HG03520 (cell line): ENCODE data around the gene GPR84.

Experiments used
- ATAC-seq: cut with Tn5 transposase; IDR thresholded peaks from one replicate; pipeline ENCODE4 v1.9.1; 2021; ENCODE audit warnings: mild to moderate bottlenecking, moderate library complexity; ENCODE audit not compliant: unreplicated experiment

The GPR84 gene

DNA sequence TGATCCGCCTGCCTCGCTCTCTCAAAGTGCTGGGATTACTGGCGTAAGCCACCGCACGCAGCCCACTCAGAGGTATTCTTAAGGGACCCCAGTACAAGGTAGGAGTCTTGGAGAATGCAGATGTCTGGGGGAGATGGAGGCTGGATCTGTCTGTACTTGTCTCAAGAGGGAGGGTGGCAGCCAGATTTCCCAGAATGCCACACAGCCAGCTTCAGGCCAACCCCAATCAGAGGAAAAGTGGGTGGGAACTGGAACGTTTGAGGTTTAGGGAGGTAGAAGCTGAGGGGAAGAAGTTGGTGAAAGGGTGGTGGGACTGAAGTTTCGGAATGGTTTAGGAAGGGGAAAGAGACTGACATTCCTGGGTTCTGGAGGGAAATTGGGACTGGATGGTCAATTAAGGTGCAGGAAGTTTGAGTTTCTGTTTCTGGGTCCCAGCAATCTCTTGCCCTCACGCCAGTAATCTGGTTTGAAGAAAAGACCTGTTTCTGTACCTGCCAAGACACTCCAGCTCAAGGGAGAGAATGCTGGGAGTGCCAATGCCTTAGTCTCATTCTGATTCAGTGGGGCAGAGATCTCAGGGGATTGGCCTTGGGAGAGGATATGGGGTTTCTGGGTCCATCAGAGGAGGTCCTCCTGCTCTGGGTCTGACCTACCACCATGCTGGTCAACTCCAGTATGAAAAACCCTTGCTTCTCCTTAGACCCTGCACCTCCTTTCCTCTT is 28.4 kb upstream of the GPR84 start:
- no peak for ATAC-seq

DNA sequence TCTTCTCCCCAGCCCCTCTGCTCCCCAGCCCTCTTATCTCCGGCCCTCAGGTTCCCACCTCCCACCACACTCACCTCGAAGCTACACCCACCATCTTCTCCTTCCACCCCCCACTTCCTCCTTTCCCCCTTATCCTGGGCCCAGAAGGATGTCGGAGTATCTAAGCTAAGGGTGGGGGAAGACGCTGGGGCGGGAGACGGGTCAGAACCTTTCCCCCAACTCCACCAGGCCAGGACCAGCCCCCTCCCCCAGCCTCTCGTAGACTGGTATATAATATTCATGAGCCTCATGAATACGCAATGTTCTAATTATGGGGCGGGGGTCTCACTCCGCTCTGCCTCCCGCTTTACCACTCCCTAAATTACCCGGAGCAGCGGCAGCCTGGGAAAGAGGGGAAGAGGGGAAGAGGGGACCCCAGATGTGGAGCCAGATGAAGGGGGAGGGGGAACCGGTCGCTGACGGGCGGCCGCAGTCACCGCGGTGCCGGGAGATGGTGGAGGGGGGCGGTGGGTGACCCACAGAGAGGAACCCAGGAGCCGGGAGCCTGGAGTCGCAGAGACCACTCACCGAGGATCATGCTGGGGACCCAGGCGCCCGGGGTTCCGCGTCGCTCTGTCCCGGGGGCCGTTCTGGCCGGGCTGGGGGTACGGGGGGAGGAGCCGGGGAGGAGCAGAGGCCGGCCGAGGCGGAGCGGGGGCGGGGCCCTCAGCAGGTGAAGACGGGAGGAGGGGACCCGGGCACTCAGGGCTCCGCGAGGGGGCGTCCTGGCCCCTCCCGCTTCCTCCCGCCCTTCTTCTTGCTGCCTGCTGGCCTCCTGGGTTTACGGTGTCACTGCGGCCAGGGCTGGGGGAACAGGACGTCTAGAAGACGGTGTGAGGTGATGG is 26.6 kb upstream of the GPR84 start:
- ATAC-seq: no peak

DNA sequence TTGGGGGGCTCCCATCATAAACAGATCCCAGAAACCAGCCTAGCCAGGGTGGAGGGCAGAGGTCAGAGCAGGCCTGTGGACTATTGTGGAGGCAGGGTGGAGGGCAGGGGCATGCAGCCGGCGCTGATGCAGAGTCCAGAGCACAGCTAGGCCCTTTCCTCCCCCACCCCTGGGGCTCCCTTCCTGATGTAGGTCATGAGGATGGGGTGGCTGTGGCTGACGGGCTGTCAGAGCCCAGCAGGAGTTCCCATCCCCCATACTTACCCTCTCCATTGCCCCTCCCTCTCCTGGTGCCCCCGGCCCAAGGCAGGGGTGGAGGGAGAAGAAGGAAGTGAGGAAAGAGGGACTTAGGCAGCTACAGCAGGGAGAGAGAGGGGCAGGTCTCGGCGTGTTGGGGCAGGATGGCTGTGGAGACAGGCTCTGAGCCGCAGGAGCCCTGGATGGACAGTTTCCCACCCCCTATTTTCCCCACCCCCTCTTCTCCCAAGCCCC is 25.9 kb upstream of the GPR84 start:
- no peak for ATAC-seq

DNA sequence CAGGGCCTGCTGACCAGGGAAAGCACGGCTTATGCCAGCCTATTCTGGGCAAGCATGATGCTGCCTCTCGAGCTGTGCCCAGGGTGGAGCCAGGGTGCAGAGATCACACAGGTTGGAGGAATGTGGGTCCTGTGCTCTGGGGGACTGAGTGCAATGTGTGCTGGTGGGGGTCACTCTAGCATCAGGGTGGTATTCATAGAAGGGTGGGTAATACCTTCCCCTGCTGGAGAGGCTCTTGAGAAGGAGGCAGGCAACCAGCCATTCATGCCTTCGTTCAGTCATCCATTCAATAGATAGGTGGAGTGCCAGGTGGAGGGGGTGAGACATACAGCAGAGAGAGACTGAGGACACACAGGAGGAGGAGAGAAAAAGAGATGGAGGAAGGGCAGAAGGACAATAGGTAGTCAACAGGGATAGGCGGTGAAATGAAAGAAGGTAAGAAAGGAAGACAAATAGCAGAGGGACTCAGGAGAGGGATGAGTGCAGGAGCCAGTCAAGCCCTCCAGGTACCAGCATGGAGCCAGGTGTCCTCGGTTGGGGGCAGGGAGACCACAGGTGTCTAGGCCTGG is 25.4 kb upstream of the GPR84 start:
- no peak for ATAC-seq

DNA sequence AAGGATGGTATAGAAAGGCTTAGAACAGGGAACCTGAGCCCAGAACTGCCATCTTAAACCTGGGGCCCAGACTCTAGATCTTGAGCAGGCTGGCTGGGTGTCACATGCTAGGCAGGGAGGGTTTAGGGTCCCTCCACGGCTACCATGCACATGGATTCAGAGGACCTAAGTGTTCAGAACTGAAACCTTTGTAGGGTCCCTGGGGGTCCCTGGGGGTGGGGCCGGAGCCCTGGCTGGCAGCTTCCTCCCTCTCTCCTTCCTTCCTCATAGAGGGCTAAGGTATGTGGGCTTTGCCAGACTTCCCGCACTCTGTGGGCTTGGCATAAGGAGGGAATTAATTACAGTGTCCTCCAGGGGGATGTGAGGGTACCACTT is 24.8 kb upstream of the GPR84 start:
- no peak for ATAC-seq

DNA sequence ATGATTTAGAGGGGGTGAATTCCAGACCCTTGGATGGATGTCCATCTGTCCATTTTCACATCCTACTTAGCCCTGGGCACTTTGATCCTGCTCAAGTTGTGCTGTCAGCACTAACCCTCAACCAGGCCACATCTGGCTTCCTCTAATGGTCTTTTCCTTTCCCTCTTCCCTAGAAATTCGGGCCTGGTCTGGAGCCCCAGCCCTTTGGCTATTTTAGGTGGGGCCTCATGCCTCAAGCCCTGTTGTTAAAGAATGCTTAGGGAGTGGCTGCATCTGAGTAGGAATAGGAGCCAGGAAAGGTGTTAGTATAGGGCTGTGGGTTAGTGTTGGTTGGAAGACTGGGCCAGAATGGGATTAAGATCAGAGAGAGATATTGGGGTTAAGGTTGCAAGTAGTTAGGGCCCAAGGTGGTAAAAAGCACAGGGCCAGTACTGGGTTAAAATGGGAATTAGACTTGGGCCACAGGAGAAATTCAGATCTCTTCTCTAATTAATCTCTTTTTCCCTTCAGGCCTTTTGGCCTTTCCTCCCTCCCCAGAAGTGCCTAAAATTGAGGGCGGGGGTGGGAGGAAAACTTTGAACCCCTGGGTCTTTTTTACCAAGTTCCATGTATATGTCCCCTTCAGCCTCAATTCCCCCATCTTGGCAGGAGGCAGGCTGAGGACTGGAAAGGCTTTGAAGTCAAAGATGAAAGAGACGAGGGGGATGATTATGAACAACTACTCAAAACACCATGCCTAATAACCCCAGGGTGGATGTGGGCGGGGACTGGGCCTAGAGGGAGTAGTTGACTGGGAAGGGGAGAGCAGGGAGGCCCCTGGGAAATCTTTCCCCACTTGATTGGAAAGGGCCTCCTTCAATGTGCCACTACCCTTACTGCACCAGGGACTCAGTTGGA is 24.2 kb upstream of the GPR84 start:
- no peak for ATAC-seq

DNA sequence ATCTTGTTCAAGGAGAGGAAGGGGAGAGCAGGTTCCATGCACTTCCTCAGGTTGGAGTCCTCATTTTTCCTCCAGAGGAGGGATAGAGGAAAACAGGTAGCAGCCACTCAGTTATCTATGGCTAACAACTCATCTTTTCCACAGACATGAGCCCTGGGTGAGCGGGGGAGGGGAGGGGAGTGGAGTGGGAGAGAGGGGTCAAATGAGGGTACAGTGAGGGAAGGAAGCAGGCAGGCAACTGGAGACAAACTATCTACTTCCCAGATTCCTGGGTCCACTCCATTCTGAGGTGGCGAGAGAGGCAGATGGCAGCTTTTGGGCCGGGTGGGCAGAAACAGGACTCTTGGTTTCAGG is 22.8 kb upstream of the GPR84 start:
- no peak for ATAC-seq

DNA sequence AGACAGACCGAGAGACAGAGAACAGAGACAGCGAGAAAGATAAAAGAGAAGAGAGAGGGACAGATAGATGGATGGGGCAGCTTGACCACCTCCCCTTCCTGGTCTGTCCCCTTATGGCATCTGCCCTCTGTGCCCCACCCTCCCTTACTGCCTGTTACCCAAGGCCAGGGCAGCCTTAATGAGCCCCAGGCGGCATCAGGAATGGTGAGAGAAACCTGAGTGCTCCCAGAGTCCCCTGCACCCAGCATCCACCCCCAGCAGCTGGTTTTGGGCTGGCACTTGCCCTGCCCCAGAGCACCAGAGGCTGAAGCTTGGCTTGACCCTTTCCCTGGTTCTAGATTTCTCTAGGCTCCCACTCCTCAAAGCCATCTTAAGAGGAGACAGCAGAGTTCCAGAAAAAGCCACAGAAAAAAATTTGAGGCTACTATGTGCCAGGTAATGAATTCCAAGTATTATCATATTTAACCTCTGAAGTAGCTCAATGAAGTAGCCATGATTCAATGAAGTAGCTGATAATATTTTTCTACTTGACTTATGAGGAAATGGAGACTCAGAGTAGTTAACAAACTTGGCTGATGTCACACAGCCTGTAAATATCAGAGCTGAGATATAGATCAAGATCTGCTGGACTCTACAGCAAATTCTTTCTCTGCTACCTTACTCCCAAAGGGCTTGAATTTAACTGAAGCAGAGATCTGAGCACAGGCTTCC is 22.3 kb upstream of the GPR84 start:
- ATAC-seq: no peak

DNA sequence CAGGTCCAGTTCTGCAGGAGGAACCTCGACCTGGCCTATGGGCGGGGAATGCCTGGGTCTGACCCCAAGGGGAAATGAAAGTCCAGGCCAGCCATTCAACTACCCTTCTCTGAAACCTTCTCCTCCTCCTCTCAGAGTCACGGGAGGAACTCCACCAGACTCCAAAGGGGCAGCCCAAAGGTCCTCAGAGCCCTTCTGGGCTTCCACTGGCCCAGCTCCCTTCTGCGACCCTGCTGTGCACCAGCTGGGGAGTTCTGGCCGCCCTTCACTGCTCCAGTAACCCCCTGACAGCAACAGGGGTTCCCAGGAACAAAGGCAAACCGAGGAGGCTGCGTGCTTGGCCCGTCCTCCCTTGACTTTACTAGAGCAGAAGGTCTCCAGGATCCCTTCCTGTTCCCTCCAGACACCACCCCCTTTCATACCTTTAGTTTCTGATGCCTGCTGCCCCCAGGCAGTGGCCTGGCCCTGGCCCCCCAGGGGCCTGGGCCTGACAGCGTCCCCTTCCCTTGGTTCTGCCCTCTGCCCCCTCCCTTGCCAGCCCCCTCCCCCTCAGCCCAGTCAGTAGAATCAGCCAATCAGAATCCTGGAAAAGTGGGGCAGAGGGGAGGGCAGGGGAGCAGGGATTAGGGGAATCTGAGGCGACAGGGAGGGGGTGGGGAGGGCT is 21.1 kb upstream of the GPR84 start:
- no peak for ATAC-seq

DNA sequence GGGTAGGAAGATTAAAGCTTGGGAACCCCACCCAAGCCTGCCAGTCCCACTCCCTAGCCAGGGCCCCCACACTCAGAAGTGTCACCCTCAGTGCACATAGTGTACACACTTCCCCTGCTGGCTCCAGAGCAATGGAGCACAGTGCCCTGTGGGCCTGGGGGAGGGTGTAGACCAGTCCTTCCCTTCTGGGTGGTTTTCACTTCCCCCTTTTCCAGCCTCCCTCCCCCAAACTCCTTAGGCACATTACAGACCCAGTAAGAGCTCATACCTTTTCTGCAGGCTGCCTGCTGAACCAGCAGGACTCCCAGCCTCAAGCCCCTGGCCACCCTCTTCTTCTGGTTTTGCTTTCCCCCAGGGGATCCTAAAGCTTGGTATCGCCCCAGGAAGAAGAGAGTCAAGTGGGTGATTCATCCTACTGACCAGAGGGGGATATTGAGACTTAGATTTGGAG is 20.3 kb upstream of the GPR84 start, which contains the start of gene ZNF385A:
Gene ZNF385A, minus strand, starts transcription at position 143 of the 451 bp plus-strand sequence. CDS start 219 bp downstream, outside the sequence.
- no peak for ATAC-seq

DNA sequence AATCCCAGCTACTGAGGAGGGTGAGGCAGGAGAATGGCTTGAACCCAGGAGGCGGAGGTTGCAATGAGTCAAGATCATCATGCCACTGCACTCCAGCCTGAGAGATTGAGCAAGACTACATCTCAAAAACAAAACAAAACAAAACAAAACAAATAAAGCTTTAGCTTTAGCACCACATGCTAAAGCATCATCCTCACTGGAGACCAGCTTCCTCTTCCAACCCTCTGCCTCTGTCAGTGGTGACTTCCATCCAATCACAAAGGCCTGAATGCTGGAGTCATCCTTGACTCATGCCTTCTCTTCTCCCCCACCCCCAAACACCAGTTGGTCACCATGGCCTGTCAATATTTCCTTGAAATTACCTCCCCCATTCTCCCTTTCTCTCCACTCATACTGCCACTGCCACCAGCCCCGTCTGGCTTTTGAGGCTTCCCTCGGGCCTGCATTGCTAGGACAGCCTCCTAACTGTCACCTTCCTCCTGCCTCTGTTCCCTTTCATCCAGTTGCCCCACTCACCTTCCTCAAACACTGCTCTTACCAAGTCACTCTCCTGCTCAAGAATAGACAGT is 18.8 kb upstream of the GPR84 start:
- no peak for ATAC-seq

DNA sequence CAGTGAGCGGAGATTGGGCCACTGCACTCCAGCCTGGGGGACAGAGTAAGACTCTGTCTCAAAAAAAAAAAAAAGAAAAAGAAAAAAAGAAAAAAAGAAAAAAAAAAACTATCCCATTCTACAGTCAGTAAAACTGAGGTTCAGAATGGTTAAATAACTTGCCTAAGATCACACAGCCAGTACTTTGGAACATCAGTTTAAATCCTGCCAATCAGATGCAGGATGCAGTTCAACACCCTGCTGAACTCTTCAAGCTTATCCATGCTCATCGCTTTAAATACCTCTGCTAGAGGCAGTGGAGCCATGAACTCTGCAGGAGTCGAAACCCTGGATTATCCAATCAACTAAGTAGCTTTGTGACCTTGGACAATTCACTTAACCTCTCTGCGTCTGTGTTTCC is 16.9 kb upstream of the GPR84 start:
- ATAC-seq: no peak

DNA sequence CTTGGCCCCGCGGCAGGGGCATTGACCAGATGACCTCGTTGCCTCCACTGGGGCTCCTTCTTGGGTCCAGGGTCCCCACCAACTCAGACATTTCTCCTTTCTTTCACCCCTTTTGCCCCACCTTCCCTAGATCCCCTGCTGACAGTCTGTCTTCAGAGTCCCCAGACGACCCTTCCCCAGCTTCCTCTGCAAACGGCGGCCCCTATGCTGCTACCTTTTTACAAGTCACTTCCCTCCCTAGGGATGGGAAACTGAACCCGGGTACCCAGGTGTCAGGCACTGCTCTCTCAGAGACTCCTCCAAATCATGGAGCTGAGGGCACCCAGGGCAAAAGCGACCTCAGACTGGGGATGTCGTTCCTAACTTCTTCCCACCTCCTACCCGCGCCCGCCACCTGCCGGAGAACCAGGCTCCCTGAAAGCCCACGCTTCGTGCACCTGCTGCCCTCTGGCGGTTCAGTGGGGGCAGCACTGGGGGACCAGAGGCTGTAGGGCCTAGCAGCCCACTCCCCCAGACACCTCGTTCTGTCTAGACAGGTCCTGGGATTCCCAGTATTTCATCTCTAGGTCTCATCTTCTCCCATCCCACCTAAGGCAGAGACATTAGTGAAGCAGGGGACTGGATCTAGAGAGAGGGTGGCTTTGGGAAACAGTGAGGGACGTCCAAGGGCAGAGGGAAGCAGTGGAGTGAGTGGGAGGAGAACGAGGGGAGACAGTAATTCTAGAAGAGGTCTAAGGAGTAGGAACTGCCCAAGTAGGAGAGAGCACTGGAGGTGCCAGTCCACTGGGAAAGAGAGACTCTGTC is 15.3 kb upstream of the GPR84 start:
- peak; percentile 74 for ATAC-seq

DNA sequence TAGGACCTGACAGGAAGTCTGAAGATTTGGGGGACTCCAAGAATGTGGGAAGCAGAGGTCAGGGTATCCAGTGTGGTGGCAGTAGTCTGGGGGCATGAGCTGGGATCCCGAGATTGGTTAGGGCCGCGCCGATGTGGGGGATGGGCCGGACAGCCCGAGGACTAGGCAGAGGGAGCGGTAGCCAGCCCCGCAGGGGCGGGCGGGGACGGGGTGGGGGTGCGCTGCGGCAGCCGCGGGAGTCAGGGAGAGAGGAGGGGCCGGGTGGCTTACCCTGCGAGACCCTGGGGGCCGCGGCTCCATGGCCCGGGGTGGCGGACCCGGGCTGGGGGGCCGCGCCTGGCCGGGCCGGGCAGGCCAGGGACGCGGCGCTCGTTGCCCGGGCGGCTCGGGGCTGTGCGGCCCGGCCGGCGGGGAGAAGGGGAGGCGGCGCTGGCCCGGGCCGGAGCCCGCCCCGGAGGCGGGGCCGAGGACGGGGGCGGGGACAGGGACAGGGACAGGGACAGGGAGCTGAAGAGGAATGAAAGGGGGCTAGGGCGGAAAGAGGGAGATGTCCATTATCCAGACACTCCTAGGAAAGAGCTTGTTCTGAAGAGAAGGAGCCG is 14.6 kb upstream of the GPR84 start:
- no peak for ATAC-seq

DNA sequence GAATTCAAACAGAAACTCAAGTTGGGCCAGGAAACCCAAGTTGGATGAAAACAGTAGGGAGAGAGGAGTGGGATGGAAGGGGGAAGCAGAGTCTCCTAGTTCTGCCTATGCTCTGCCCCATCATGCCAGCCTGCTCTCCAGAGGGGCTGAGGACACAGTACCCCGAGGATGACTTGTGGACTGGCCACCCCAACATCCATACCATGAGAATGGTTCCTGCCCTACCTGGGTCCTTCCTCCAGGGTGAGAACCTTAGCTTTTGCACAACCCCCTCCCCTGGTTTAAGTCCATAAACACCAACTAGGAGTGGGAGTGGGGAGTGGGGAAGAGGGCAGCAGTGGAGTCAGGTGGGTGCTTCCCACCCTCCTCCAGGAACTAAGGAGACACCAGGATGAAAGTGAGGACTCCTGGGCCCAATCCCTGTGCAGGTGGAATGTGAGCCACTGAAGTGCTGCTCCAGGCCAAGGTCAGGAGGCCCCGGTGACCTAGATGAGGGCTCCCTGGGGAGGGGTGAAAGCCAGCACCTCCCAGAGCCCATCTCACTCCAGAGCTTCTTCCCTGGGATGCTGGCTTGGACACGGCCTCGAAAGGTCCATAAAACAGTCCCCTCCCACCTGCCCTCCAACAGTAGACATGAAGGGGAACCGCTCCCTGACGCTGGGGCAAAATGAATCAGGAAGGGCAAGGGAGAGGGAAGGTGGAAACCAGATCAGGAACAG is 13.7 kb upstream of the GPR84 start:
- ATAC-seq: no peak

DNA sequence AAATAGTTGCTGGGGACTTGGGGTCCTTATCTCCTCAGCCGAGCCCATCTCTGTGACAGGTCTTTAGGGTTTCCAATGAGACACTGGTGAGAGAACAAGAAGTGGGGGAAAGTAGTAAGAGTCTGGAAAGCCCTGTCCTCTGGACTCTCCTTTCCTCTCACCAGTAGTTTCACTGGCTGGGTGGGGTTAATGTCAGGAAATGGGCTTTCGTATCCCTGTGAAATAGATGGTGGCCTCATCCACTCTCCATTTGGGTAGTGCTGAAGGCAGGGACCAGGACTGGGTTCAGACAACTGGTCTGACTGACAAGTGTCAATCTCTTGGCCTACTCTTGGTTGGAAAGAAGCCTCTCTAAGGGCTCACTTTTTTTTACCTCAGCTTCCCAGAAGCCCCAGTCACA is 12.7 kb upstream of the GPR84 start:
- ATAC-seq: no peak

DNA sequence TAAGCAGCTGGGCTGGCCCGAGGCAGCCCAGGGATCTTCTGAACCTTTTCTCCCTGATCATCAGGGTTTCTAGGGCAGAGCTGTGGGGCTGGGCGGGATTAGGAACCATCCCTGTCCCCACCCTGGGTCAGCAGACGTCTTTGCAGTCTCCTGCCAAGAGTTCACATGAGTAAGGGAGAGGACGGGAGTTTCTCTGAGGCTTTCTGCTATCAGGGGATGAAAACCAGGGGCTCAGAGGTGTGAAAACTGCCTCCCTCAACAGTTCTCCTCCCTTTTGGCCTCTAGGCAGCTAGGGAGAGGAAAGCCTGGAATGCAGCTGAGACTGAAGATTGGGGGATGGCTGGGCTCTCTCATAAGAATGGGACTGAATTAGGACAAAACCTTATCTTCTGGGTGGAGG is 12.3 kb upstream of the GPR84 start:
- no peak for ATAC-seq

DNA sequence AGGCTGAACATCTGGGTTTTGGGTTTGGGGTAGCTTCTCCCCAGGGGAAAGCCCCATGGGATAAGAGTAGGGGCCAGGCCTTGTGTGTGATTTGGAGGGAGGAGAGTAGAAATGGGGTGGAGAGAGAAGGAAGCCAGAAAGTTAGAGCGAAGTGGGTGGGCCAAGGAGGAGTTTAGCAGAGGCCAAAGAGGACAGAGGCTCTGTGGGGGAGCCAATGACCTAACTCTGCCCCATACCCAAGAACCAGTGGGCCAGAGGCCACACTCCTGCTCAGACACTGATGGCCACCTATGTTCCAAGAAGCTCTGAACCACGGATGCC is 10.9 kb upstream of the GPR84 start:
- ATAC-seq: no peak
